SK-N-SH treated with all-trans-retinoic acid at 6 μM for 48 hours (cell line): ENCODE measurements around the gene SAMD4B.

Source experiments
- ESRRG ChIP-seq: fragments of 250-450 bp; sonication (Bioruptor Pico); IDR thresholded peaks from 2 replicates; pipeline ENCODE4 v1.6.1; 2021; ENCODE audit warnings: mild to moderate bottlenecking
- ZC3H10 ChIP-seq: fragments of 250-450 bp; sonication (Bioruptor Pico); IDR thresholded peaks from 2 replicates; pipeline ENCODE4 v1.5.1; 2021; ENCODE audit warnings: mild to moderate bottlenecking, moderate library complexity
- ZFP3 ChIP-seq: fragments of 250-450 bp; sonication (Bioruptor Pico); IDR thresholded peaks from 2 replicates; pipeline ENCODE4 v1.5.0; 2020; ENCODE audit warnings: mild to moderate bottlenecking, moderate library complexity

GRCh38 chr19:39416152-39417120 lies 74.2 kb downstream of the SAMD4B start:
- TF ChIP-seq ESRRG, result no peak
- no peak for TF ChIP-seq ZC3H10 (CRISPR knock-in tag)
- TF ChIP-seq ZFP3 (CRISPR knock-in tag), result no peak
